PFSK-1 (cell line): ENCODE data around the gene ZNF564.

Experiments used
- FOXP2 ChIP-seq: optimal IDR thresholded peaks from 2 replicates; pipeline ENCODE3; 2011; ENCODE audit warnings: borderline replicate concordance, control low read depth, inconsistent platforms; ENCODE audit not compliant: insufficient read depth; ENCODE audit errors: extremely low read length, extremely low read depth
- POLR2AphosphoS5 ChIP-seq: IDR thresholded peaks from 2 replicates; pipeline ENCODE4 v1.6.1; 2012; ENCODE audit warnings: low read depth, mild to moderate bottlenecking, control low read depth, low read length, moderate library complexity
- REST ChIP-seq, 2 experiments: IDR thresholded peaks; 2 replicates each; pipeline versions ENCODE4 v1.6.1 to v1.8.0; 2011 to 2012; ENCODE audit warnings: low read depth in 2 of 2, low read length in 2 of 2, control low read depth in 1 of 2, inconsistent platforms in 1 of 2, mild to moderate bottlenecking in 1 of 2, moderate library complexity in 1 of 2; ENCODE audit not compliant: insufficient read depth in 1 of 2
- SIN3A ChIP-seq: IDR thresholded peaks from 2 replicates; pipeline ENCODE4 v1.6.1; 2012; ENCODE audit warnings: mild to moderate bottlenecking, low read length, moderate library complexity, borderline replicate concordance; ENCODE audit not compliant: insufficient read depth
- TAF1 ChIP-seq: IDR thresholded peaks from 2 replicates; pipeline ENCODE4 v1.6.1; 2012; ENCODE audit warnings: low read length, control low read depth, borderline replicate concordance; ENCODE audit not compliant: insufficient read depth

Gene ZNF564

GRCh38 chr19:12485052-12485416 lies 66.2 kb downstream of the ZNF564 start:
- TF ChIP-seq TAF1 (no peak), FOXP2 (no peak), POLR2AphosphoS5 (no peak), REST (IDR thresholded peaks at IDR 0.05; ENCODE audit: insufficient read depth in 1 of 2, low read depth in 2 of 2, low read length in 2 of 2) (no peak), SIN3A (no peak)

DNA sequence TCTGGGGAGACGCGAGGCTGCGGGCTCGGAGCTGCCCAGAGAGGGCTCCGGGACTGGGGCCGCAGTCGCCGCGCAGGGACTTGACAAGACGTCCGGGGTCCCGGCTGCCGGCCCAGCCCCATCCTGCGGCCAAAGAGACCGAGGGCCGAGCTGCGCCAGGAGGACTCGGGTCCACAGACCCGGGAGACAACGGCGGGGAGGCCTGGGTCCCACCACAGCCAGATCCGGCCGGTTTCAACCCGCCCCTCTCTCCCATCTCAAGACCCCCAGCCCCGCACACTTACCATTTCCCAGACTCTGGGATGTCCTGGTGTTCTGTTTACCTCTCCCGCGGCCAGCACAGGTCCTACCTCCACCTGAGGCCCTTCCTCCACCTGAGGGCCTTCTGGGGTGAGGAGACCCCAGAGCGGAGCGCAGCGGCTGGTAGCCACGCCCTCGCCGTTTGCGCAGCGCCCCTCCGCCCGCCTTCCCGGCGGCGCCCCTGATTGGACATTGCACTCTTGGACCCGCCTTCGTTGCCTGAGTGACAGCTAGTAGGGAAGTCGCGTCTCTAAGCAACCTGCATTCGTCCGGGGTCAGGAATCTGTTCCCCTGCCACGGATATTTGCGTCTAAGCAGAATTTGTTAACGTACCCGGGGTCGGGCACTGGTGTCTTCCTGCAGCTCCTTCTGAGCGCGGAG lies 66.8 kb downstream of the ZNF564 start, which contains the start of gene ZNF709:
Gene ZNF709, minus strand, starts transcription at position 446 of the 681 bp plus-strand sequence. Its CDS starts 159 bp downstream, at position 287.
- TF ChIP-seq FOXP2 = no peak
- TF ChIP-seq REST (IDR thresholded peaks at IDR 0.05; ENCODE audit: insufficient read depth in 1 of 2, low read depth in 2 of 2, low read length in 2 of 2) = no peak
- peak; percentile 30; the same call in 1 of the 2 replicates for TF ChIP-seq POLR2AphosphoS5

GRCh38 chr19:12484011-12484370 lies 67.3 kb downstream of the ZNF564 start:
- TF ChIP-seq SIN3A (no peak), TAF1 (no peak), FOXP2 (no peak), REST (IDR thresholded peaks at IDR 0.05; ENCODE audit: insufficient read depth in 1 of 2, low read depth in 2 of 2, low read length in 2 of 2) (no peak), POLR2AphosphoS5 (no peak)

GRCh38 chr19:12482509-12482886 lies 68.8 kb downstream of the ZNF564 start:
- TF ChIP-seq POLR2AphosphoS5 = no peak
- TF ChIP-seq REST (IDR thresholded peaks at IDR 0.05; ENCODE audit: insufficient read depth in 1 of 2, low read depth in 2 of 2, low read length in 2 of 2) = no peak
- no peak for TF ChIP-seq FOXP2
- no peak for TF ChIP-seq SIN3A
- TF ChIP-seq TAF1 = no peak

DNA sequence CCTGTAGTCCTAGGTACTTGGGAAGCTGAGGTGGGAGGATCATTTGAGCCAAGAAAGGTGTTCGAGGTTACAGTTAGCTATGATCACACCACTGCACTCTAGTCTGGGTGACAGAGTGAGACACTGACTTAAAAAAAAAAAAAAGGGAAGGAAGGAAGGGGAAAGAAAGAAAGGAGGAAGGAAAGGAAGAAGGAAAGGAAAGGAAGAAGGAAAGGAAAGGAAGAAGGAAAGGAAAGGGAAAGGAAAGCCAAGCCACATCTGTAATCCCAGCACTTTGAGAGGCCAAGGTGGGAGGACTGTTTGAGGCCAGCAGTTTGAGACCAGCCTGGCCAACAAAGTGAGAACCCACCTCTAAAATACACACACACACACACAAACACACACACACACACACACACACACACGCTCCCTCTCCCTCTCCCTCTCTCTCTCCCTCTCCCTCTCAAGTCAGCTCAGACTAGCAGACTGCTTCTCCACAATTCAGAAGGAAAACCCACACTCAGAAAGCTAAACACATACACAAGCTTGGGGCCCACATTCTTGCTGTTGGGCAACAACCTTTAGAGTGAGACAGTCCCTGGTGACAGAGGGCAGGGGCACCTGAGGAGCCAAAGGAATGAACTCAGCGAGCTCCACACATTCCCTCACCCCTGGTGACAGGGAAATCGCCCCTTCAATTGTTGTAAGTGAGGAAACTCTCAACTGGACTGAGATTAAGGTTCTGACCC lies 69.3 kb downstream of the ZNF564 start:
- TF ChIP-seq TAF1 (no peak), POLR2AphosphoS5 (no peak), SIN3A (no peak), REST (IDR thresholded peaks at IDR 0.05; ENCODE audit: insufficient read depth in 1 of 2, low read depth in 2 of 2, low read length in 2 of 2) (no peak), FOXP2 (no peak)
